Gastroesophageal sphincter (tissue), 4 donors: ENCODE data around the gene INPP1. TPM values are rescaled to one million over a fixed set of nuclear protein-coding genes. Genes with fewer than 3 reads are reported as not detected.

Experiments used
- ATAC-seq: fragments of 150-250 bp; one replicate; pipeline ENCODE4 v1.9.1; 2016; ENCODE audit warnings: mild to moderate bottlenecking, moderate library complexity
- H3K27ac ChIP-seq, 4 donors: fragments of 200-600 bp; sonication (generic) in 3 of 4; 1 replicate in 3 of 4; 2 replicates in 1 of 4; pipeline ENCODE4 v1.5.1; 2016 to 2019
- H3K27me3 ChIP-seq: fragments of 200-600 bp; sonication (generic); one replicate; pipeline ENCODE4 v1.5.1; 2019
- H3K36me3 ChIP-seq, 2 donors: fragments of 200-600 bp; sonication (generic); one replicate each; pipeline ENCODE4 v1.5.1; 2019; ENCODE audit warnings: control low read depth in 1 of 2
- H3K4me1 ChIP-seq, 3 donors: fragments of 200-600 bp; sonication (generic); 1 replicate in 2 of 3; 2 replicates in 1 of 3; pipeline ENCODE4 v1.5.1; 2016 to 2019; ENCODE audit warnings: control low read depth in 2 of 3
- H3K4me3 ChIP-seq, 2 donors: fragments of 200-600 bp; sonication (generic); one replicate each; pipeline ENCODE4 v1.5.1; 2019; ENCODE audit warnings: mild to moderate bottlenecking in 1 of 2, moderate library complexity in 1 of 2
- H3K9me3 ChIP-seq, 3 donors: fragments of 200-600 bp; sonication (generic); one replicate each; pipeline ENCODE4 v1.5.1; 2017 to 2019; ENCODE audit warnings: control low read depth in 2 of 3
- EP300 ChIP-seq: sonication (generic); formaldehyde crosslinking; IDR thresholded peaks from one replicate; pipeline ENCODE4 v1.6.1; 2017; ENCODE audit warnings: antibody characterized with exemption, mild to moderate bottlenecking
- POLR2A ChIP-seq, 2 donors: fragments of 450-650 bp; IDR thresholded peaks; one replicate each; pipeline ENCODE4 v1.6.1; 2017; ENCODE audit warnings: antibody characterized with exemption in 2 of 2, mild to moderate bottlenecking in 2 of 2, moderate library complexity in 1 of 2
- POLR2AphosphoS5 ChIP-seq: sonication (generic); formaldehyde crosslinking; IDR thresholded peaks from one replicate; pipeline ENCODE4 v1.6.1; 2017; ENCODE audit warnings: antibody characterized with exemption
- WGBS, 2 donors: methylation state at CpG; one replicate each; pipeline ENCODE4 v1.1.5; 2018; ENCODE audit warnings: low coverage in 1 of 2; 5-methylcytosine and 5-hydroxymethylcytosine counted together
- total RNA-seq, 4 donors: library from RNA; depleted of rRNA; stranded (reverse); fragments of >200 nt; gene quantifications; one replicate each; pipeline ENCODE4 v1.1.0, GENCODE V29; 2016
- TF ChIP-seq, protein P1 (sequence below), 4 experiments: fragments of 200-600 bp in 2 of 4; fragments of 450-650 bp in 2 of 4; sonication (generic) in 1 of 4; IDR thresholded peaks; one replicate each; pipeline ENCODE4 v1.5.1; 2017 to 2019; ENCODE audit warnings: antibody characterized with exemption in 4 of 4, mild to moderate bottlenecking in 2 of 4, moderate library complexity in 2 of 4

Gene INPP1
- total RNA-seq, 4 donors from 2014 or later = 18.3 to 27.7 (median 22.9) TPM

DNA sequence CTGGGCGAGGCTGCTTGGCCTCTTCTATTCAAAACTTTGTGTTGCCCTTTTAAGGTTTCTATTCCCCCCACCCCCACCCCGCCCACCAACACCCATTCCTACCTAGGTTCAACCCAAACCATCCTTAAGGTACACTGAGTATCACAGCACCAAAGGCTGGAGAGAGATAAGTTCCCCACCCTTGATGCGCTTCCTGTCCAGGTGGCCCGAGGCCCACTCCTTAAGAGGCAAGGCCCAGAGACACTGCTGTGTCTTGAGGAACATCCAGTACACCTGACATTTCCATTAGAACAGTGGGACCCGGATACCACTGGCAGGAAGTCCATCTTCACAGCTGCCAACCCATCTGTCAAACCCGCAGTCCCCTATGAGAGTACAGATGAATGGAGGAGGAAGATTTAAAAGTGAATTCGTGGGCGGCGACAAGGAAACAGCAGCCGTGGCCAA lies 277 bp upstream of the INPP1 start:
- peak; percentile 24 for ATAC-seq
- TF ChIP-seq EP300 (no peak), POLR2AphosphoS5 (no peak), POLR2A (IDR thresholded peaks at IDR 0.05) (no peak)
- TF ChIP-seq, protein P1, sequence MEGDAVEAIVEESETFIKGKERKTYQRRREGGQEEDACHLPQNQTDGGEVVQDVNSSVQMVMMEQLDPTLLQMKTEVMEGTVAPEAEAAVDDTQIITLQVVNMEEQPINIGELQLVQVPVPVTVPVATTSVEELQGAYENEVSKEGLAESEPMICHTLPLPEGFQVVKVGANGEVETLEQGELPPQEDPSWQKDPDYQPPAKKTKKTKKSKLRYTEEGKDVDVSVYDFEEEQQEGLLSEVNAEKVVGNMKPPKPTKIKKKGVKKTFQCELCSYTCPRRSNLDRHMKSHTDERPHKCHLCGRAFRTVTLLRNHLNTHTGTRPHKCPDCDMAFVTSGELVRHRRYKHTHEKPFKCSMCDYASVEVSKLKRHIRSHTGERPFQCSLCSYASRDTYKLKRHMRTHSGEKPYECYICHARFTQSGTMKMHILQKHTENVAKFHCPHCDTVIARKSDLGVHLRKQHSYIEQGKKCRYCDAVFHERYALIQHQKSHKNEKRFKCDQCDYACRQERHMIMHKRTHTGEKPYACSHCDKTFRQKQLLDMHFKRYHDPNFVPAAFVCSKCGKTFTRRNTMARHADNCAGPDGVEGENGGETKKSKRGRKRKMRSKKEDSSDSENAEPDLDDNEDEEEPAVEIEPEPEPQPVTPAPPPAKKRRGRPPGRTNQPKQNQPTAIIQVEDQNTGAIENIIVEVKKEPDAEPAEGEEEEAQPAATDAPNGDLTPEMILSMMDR (IDR thresholded peaks at IDR 0.05) = no peak
- Histone ChIP-seq H3K27me3 (no peaks in the 10 kb centered on the region), H3K4me1 (peaks cover 0 to 45% (median 10%) of the 10 kb centered on the region in 3 donors), H3K36me3 (no peaks in the 10 kb centered on the region), H3K4me3 (peak overlapping the region; percentile 42 to 77), H3K27ac (peak overlapping the region; percentile 76 to 95 (median 94)), H3K9me3 (no peaks in the 10 kb centered on the region)
- 22% methylated on average over 7 of the region's 10 CpGs; no CpG with 5 or more reads in 1 of the 2 donors for WGBS, 2 donors

DNA sequence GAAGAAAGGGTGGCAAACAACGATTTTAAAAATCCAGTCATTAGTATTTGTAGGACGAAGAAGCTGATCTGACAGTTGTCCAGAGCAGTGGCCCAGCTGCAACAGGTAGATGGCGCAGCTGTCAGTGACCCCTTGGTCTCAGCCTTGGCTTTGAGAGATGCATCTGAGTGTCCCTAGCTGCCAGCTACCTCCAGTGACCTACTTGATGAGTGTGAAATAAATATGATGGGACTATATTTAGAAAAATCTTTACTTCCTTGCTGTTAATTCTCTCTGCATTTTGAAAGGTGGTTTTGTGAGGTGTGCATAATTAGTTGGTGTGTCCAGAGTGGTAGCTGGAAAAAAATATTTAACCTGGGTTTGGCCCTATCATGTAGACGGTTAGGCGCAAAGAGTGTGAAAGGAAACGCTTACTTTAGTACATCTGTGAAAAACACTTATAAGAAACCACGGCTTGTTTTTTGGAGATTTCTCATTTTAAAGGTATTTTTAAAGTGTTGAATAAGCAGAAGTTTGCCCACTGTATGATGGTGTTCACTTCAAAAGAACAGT lies 963 bp downstream of the INPP1 start:
- Histone ChIP-seq H3K36me3 (no peaks in the 10 kb centered on the region), H3K27me3 (no peaks in the 10 kb centered on the region), H3K9me3 (no peaks in the 10 kb centered on the region), H3K4me1 (peaks cover 0 to 45% (median 10%) of the 10 kb centered on the region in 3 donors), H3K4me3 (peak overlapping the region; percentile 42 to 77), H3K27ac (peak overlapping the region; percentile 76 to 95 (median 94))
- TF ChIP-seq POLR2A (IDR thresholded peaks at IDR 0.05) (no peak), EP300 (no peak), POLR2AphosphoS5 (peak; percentile 25)
- TF ChIP-seq, protein P1 (IDR thresholded peaks at IDR 0.05) = peak in 2 of 4 experiments; percentile 36 to 66
- WGBS, 2 donors = 15 to 21% methylated on average over 7 of the region's 7 CpGs
- peak; percentile 41 for ATAC-seq

DNA sequence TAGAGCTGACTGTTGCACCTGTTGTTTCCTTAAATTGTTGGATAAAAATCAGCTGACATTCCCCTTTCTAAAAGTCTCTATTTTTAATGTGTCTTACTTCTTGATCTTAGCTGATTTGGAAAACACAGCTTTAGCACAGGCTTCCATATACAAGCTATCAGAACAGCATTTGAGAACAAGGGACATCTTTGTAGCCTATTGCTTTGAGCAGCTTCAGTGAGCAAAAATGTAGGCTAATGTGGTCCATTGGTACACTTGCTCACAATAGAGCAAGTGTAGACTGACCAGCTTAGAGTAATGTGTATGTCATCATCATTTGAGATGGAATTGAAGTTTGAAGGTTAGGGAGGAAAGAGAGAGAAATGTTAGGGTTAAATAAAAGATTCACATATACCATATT lies 7.0 kb downstream of the INPP1 start:
- Histone ChIP-seq H3K4me1 (peaks cover 0 to 55% (median 8%) of the 10 kb centered on the region in 3 donors), H3K36me3 (no peaks in the 10 kb centered on the region), H3K4me3 (no peak overlapping the region), H3K27me3 (no peaks in the 10 kb centered on the region), H3K27ac (no peak overlapping the region), H3K9me3 (no peaks in the 10 kb centered on the region)
- ATAC-seq = no peak
- TF ChIP-seq EP300 (no peak), POLR2AphosphoS5 (no peak), POLR2A (IDR thresholded peaks at IDR 0.05) (no peak)
- TF ChIP-seq, protein P1 (IDR thresholded peaks at IDR 0.05) = no peak

DNA sequence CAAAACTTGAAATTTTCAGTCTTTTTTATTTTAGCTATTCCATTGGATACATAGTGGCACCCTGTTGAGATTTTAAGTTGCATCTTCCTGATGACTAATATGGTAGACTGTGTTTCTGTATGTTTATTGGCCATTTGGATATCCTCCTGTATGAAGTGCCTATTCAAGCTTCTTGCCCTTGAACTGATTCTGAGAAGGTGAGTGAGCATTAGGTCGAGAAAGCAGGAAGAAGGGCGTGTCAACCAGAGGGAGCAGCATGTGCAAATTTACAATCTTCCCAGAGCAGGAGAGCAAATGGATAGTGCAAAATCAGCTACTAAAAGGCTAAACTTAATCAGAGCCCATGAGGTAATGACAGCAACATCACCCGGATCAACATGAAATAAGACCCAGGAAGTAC lies 8.6 kb downstream of the INPP1 start:
- 45 to 92% methylated on average over 2 of the region's 3 CpGs for WGBS, 2 donors
- Histone ChIP-seq H3K27me3 (no peaks in the 10 kb centered on the region), H3K27ac (no peak overlapping the region)

More for the DNA sequence above, 8.6 kb downstream of the INPP1 start:
- H3K4me1 ChIP-seq = peaks cover 2 to 56% (median 14%) of the 10 kb centered on the region in 3 donors
- no peak for ATAC-seq
- no peak overlapping the region for H3K4me3 ChIP-seq
- no peaks in the 10 kb centered on the region for H3K9me3 ChIP-seq
- H3K36me3 ChIP-seq = no peaks in the 10 kb centered on the region
- no peak for TF ChIP-seq POLR2A (IDR thresholded peaks at IDR 0.05)
- TF ChIP-seq EP300 = no peak
- TF ChIP-seq, protein P1 (IDR thresholded peaks at IDR 0.05) = no peak
- no peak for TF ChIP-seq POLR2AphosphoS5
